GM10266 (cell line): ENCODE data around the gene IFRD2.

Experiments
- DNase-seq: peaks from one replicate; pipeline ENCODE4 v3.0.0; 2012; ENCODE audit errors: extremely low spot score
- TF ChIP-seq, protein P1 (sequence below): IDR thresholded peaks from 2 replicates; pipeline ENCODE4 v1.5.1; 2012; ENCODE audit warnings: mild to moderate bottlenecking, low read depth; ENCODE audit not compliant: control insufficient read depth, insufficient read depth; ENCODE audit errors: missing control alignments

The IFRD2 gene

DNA sequence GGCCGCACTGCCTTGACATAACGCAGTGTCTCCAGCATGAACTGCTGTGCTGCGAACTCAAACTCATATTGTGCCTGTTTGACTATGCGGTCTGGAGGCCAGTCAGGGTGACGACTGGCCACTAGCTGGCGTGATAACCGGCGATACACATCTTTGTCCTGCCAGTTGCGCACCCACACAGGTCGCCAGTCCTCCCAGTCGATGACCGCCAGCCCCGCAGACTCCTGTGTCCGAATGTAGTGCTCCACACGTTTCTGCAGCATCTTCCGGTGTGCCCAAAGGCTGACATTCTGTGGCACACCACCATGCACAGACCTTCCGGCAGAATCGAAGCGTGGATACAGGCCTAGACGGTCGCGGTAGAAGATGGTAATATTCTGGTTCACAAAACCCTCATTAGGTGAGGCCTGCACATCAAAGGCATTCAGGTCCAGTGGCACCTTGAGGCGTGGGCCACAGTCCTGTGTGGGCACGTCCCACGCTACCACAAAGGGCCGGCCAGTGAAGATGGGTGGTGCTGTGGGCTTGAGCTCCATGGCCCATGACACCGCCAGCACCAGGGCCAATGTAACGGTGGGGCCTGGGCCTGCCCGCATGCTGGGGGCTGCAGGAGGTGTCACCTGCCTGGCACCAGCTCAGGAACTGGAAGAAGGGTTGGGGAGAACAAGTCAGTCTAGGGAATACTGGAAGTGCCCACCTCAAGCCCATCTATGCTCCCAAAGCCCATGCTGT, 27.8 kb upstream of the IFRD2 start:
- no peak for DNase-seq
- TF ChIP-seq, protein P1, sequence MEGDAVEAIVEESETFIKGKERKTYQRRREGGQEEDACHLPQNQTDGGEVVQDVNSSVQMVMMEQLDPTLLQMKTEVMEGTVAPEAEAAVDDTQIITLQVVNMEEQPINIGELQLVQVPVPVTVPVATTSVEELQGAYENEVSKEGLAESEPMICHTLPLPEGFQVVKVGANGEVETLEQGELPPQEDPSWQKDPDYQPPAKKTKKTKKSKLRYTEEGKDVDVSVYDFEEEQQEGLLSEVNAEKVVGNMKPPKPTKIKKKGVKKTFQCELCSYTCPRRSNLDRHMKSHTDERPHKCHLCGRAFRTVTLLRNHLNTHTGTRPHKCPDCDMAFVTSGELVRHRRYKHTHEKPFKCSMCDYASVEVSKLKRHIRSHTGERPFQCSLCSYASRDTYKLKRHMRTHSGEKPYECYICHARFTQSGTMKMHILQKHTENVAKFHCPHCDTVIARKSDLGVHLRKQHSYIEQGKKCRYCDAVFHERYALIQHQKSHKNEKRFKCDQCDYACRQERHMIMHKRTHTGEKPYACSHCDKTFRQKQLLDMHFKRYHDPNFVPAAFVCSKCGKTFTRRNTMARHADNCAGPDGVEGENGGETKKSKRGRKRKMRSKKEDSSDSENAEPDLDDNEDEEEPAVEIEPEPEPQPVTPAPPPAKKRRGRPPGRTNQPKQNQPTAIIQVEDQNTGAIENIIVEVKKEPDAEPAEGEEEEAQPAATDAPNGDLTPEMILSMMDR = no peak

DNA sequence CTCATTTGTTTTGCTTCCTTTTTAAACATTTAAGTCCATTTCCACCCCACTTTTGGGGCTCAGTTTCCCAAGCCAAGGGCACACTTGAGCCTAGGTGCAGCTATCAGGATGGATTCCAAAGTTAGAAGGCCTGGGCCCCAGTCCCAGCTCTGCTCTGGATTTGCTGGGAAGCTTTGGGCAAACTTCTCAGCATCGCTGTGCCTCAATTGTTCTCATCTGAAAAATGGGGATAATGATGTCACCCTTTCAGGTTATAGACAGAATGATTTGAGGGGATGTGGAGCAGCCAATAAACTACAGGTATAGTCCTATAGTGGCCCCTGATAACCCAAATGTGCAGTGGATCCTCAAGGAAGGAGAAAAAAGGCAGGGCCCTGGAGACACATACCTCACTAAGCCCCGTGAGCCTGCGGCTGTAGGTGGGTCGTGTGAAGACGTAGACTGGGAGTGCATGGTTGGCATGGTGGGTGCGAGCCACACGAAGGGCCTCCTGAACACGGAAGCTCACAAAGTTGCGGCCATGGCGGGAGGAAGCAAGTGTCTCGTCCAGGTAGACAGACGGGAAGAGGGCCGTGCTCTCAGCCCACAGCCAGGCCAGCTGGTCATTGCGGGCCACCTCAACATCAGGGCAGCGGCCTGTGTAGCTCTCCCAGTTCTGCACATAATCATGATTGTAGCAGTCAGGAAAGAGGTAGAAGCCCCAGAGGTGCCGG, 27.1 kb upstream of the IFRD2 start:
- no peak for DNase-seq
- TF ChIP-seq, protein P1 = no peak

DNA sequence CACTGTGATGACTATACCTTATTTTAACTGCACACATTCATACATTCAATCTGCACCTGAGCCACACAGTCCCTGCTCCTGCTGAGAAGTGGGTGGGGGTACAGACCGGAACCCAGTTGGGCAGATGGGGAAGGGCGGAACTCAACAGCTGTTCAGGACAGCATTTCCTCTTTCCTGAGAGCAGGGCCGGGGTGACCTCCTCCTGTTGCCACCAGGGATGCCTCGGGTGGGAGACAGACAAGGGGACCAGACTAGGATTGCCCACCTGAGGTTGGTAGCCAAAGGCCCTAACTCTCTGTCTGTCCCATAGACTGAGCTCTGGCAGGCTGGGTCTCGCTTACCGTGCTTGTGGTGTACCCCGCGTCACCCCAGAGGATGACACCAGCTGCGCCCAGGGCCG, 26.4 kb upstream of the IFRD2 start:
- TF ChIP-seq, protein P1 = no peak
- no peak for DNase-seq

DNA sequence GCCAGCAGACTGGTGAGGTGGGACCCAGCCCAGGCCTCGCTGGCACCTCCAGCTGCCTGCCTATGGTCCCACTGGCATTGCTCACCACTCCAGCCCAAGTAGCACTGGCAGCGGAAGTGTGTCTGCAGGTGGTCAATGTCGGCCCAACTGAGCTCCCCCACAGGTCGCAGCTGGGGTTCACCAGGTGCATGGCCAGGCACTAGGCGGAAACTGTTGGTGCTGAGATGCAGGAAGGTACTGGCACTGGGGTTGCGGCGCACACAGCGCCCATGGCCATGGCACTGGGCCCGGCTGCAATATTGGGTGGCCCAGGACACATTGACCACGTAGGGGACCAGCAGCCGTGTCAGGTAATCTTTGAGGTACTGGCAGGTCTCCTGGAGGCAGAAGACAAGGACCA, 25.9 kb upstream of the IFRD2 start:
- no peak for DNase-seq
- TF ChIP-seq, protein P1 = no peak

DNA sequence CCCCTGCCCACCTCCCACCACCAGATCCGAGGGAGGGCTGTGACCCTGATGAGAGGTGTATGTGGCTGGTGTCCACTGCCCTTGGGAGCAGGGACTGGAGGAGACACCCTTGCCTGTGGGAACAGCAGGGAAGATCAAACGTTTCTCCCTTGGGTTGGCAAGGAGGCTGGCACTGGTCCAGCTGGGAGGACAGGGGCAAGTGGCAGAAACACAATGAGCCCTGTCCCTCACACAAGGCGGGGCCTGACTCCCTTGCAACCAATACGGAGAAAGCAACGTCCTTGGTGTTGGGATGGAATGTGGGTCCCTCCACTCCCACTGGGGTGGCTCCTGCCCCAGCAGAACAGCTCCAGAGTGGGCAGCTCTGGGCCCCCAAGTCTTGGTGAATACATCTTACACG, 25.1 kb upstream of the IFRD2 start:
- DNase-seq = no peak
- TF ChIP-seq, protein P1 = no peak

DNA sequence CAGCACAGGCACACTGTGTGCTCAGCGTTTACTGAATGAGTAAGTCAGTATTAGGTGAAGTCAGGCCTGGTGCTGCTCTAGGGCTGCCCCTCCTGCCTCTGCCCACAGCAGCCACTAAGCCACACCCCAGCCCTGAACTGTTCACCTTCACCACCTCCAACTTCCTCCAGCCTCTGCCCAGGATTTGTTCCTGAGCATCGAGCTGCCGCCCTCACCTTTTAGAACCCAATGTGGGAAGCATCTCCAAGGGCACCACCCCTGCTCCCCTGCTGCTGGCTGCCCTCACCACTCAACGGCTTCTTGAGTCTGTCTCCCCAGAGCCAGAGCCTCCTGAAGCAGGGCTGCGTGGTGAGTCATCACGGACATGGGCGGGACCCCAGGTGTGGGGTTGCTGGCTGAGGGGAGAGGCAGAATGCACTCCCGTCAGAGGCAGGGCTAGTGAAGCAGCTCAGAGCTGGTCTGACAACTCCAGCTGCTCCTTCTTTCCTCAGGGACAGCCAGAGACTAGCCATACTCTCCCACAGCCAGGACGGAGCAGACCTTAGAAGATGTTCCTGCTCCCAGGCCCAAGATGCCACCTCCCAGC, 24.5 kb upstream of the IFRD2 start:
- no peak for DNase-seq
- TF ChIP-seq, protein P1 = no peak

DNA sequence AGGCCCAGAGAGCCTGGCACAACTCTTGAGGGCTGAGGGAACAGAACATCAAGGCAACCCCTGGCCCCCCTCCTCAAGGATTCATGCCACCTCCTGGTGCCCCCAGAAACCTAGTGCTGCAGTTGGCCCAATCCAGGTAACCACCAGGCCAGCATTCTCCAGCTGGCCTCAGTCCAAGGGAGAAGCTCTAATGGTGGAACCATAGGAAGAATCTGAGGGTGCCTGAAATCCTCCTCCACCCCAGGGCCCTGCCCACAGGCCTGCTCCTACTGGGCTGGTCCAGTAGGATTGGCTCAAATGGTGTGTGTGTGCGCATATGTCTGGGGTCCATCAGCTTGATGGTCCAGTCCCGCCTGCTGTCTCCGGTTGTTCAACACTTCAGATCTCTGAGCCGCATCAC, 22.6 kb upstream of the IFRD2 start:
- DNase-seq = no peak

More for the DNA sequence above, 22.6 kb upstream of the IFRD2 start:
- TF ChIP-seq, protein P1 = no peak
